GM18867 (cell line): ENCODE results near the gene TOP1.

ENCODE experiments used
- ATAC-seq: cut with Tn5 transposase; IDR thresholded peaks from one replicate; pipeline ENCODE4 v1.9.1; 2021; ENCODE audit warnings: mild to moderate bottlenecking, moderate library complexity; ENCODE audit not compliant: unreplicated experiment

The TOP1 gene

GRCh38 chr20:41165001-41165882, 136.6 kb downstream of the TOP1 start:
- no peak for ATAC-seq

- ATAC-seq = no peak
Observed at GRCh38 chr20:41166201-41167117, 137.8 kb downstream of the TOP1 start.

- no peak for ATAC-seq
Observed at GRCh38 chr20:41167118-41167470, 138.5 kb downstream of the TOP1 start.

- ATAC-seq = no peak
Observed at GRCh38 chr20:41167481-41168253, 139.0 kb downstream of the TOP1 start.

GRCh38 chr20:41168281-41169161, 139.9 kb downstream of the TOP1 start:
- ATAC-seq = no peak

- ATAC-seq = no peak
Observed at GRCh38 chr20:41169162-41169690, 140.6 kb downstream of the TOP1 start.

GRCh38 chr20:41169791-41170351, 141.2 kb downstream of the TOP1 start:
- no peak for ATAC-seq

- no peak for ATAC-seq
Observed at GRCh38 chr20:41170386-41171105, 141.9 kb downstream of the TOP1 start.

- ATAC-seq = no peak
Observed at GRCh38 chr20:41171736-41172295, 143.2 kb downstream of the TOP1 start.

- ATAC-seq = peak; percentile 12
Observed at GRCh38 chr20:41172296-41173140, 143.9 kb downstream of the TOP1 start.

GRCh38 chr20:41173161-41173721, 144.6 kb downstream of the TOP1 start:
- ATAC-seq = peak; percentile 53

GRCh38 chr20:41173791-41174341, 145.2 kb downstream of the TOP1 start:
- no peak for ATAC-seq
